GM18519 (cell line): ENCODE data around the gene ALOXE3.
"Not testable (repeated sequence)": the region's sequence is repeated elsewhere in the genome, so short reads cannot be mapped to it uniquely, and the experiment has no call there.

Source experiments
- ATAC-seq: cut with Tn5 transposase; IDR thresholded peaks from one replicate; pipeline ENCODE4 v1.9.1; 2021; ENCODE audit warnings: mild to moderate bottlenecking, moderate library complexity; ENCODE audit not compliant: unreplicated experiment, low FRiP score

The ALOXE3 gene

GRCh38 chr17:8123695-8124349 is 5.5 kb upstream of the ALOXE3 start, which contains the start of gene HES7:
TSS of gene HES7 (minus strand) at chr17:8124106. CDS start at chr17:8124084, 22 bp downstream.
- no peak for ATAC-seq

GRCh38 chr17:8122924-8123694 is 4.8 kb upstream of the ALOXE3 start:
- ATAC-seq: no peak

GRCh38 chr17:8122422-8122923 is 4.2 kb upstream of the ALOXE3 start:
- ATAC-seq: no peak

- ATAC-seq: no peak
Observed at GRCh38 chr17:8121681-8122421, 3.5 kb upstream of the ALOXE3 start.

GRCh38 chr17:8121407-8121680 is 3.0 kb upstream of the ALOXE3 start:
- ATAC-seq: no peak

GRCh38 chr17:8120520-8121406 is 2.4 kb upstream of the ALOXE3 start:
- ATAC-seq: no peak

GRCh38 chr17:8119581-8120519 is 1.5 kb upstream of the ALOXE3 start:
- ATAC-seq: peak; percentile 33

GRCh38 chr17:8118769-8119580 is 661 bp upstream of the ALOXE3 start:
- ATAC-seq: no peak

GRCh38 chr17:8117367-8117979 is 841 bp downstream of the ALOXE3 start:
- no peak for ATAC-seq

GRCh38 chr17:8116776-8117175 is 1.5 kb downstream of the ALOXE3 start:
- no peak for ATAC-seq

GRCh38 chr17:8110907-8111306 is 7.4 kb downstream of the ALOXE3 start:
- ATAC-seq: no peak

- no peak for ATAC-seq
Observed at GRCh38 chr17:8110456-8110804, 7.9 kb downstream of the ALOXE3 start.

- no peak for ATAC-seq
Observed at GRCh38 chr17:8109661-8110455, 8.5 kb downstream of the ALOXE3 start.

- ATAC-seq: no peak
Observed at GRCh38 chr17:8108972-8109660, 9.2 kb downstream of the ALOXE3 start.

- not testable (repeated sequence) for ATAC-seq
Observed at GRCh38 chr17:8106980-8107379, 11.3 kb downstream of the ALOXE3 start.

GRCh38 chr17:8105957-8106398 is 12.3 kb downstream of the ALOXE3 start:
- ATAC-seq: no peak

- ATAC-seq: no peak
Observed at GRCh38 chr17:8104911-8105310, 13.4 kb downstream of the ALOXE3 start.
